T-helper 2 cell treated with Interferon-gamma antibody and Interleukin-4, amounts not matched to agents 5 μg/mL and 100 μg/mL, for 36 hours (primary cell): ENCODE measurements around the gene COLEC11.

ENCODE experiments used
- DNase-seq: peaks from one replicate; pipeline ENCODE4 v3.0.0; 2021; ENCODE audit warnings: low spot score
- H3K27ac Mint-ChIP-seq: one replicate; pipeline ENCODE4 v1.8.0; 2021; ENCODE audit warnings: mild to moderate bottlenecking, mixed read lengths
- H3K27me3 Mint-ChIP-seq: one replicate; pipeline ENCODE4 v1.8.0; 2021; ENCODE audit warnings: low read depth, mixed read lengths
- H3K36me3 Mint-ChIP-seq: one replicate; pipeline ENCODE4 v1.8.0; 2021; ENCODE audit warnings: low read depth, mixed read lengths
- H3K4me1 Mint-ChIP-seq: one replicate; pipeline ENCODE4 v1.8.0; 2021; ENCODE audit warnings: low read depth, mixed read lengths
- H3K4me3 Mint-ChIP-seq: one replicate; pipeline ENCODE4 v1.8.0; 2022; ENCODE audit warnings: mild to moderate bottlenecking, moderate library complexity, mixed read lengths
- H3K9me3 Mint-ChIP-seq: one replicate; pipeline ENCODE4 v1.8.0; 2021; ENCODE audit warnings: mixed read lengths

Gene COLEC11

DNA sequence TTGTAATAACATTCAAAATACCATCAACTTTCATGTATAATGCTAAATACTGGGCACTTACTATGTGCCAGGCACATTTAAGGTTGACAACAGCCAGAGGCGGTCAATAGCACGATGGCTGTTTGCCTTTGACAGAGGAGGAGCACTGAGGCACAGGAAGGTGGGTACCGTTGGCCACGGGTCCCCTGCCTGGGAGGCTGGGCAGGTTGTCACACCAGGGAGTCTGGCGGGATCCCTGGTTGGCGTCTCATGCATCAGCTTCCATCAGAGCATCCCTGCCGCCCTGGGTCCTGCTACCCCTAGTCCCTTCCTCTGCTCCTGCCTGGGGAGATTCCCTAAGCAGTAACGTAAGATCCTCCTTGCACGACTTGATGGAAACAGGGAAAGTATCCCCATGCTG, 82.5 kb downstream of the COLEC11 start:
- H3K27ac Mint-ChIP-seq, result no peak overlapping the region
- no peaks in the 10 kb centered on the region for H3K27me3 Mint-ChIP-seq
- no peak overlapping the region for H3K4me3 Mint-ChIP-seq
- no peaks in the 10 kb centered on the region for H3K4me1 Mint-ChIP-seq
- H3K36me3 Mint-ChIP-seq, result no peaks in the 10 kb centered on the region
- no peak for DNase-seq
- no peaks in the 10 kb centered on the region for H3K9me3 Mint-ChIP-seq

DNA sequence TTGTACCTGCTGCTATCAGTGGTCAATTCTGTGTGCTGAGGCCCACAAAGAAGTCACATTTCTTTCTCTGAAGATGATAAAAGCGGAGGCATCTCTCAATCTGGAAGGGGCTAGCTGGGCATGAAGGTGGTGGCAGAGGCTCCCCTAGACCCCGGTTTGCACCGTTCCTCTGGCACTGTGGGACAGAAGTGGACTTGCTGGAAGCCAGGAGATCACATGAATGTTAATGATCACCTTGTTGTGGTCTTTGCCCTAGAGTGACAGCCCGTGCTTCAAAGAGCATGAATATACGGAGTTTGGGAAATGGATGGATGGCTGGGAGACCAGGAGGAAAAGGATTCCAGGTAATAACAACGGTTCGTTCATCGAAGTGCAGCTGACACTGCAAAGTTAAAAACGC, 83.3 kb downstream of the COLEC11 start:
- Mint-ChIP-seq H3K4me3 (no peak overlapping the region), H3K27me3 (no peaks in the 10 kb centered on the region), H3K27ac (no peak overlapping the region), H3K36me3 (no peaks in the 10 kb centered on the region), H3K4me1 (no peaks in the 10 kb centered on the region), H3K9me3 (no peaks in the 10 kb centered on the region)
- DNase-seq, result no peak

DNA sequence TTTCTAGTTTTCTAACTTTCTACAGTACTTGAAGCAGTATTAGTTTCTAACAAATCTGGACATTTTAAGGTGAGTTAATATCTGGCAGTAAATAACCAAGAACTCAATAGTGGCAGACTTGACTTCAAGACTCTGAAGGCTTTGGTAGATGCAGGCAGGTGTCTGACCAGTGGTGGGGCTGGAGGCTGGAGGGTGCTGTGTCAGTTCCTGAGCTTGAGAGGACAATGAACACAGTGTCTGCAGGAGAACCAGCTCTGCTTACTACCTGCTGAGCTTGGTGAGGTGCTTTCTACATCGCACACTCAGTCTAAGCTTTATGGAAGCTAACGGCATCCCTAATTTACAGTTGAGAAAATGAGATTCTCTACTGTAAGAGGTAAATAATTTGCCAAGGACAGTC, 84.3 kb downstream of the COLEC11 start:
- no peaks in the 10 kb centered on the region for H3K36me3 Mint-ChIP-seq
- no peaks in the 10 kb centered on the region for H3K27me3 Mint-ChIP-seq
- no peaks in the 10 kb centered on the region for H3K4me1 Mint-ChIP-seq
- H3K27ac Mint-ChIP-seq, result no peak overlapping the region
- H3K4me3 Mint-ChIP-seq, result no peak overlapping the region
- DNase-seq, result no peak
- H3K9me3 Mint-ChIP-seq, result no peaks in the 10 kb centered on the region

DNA sequence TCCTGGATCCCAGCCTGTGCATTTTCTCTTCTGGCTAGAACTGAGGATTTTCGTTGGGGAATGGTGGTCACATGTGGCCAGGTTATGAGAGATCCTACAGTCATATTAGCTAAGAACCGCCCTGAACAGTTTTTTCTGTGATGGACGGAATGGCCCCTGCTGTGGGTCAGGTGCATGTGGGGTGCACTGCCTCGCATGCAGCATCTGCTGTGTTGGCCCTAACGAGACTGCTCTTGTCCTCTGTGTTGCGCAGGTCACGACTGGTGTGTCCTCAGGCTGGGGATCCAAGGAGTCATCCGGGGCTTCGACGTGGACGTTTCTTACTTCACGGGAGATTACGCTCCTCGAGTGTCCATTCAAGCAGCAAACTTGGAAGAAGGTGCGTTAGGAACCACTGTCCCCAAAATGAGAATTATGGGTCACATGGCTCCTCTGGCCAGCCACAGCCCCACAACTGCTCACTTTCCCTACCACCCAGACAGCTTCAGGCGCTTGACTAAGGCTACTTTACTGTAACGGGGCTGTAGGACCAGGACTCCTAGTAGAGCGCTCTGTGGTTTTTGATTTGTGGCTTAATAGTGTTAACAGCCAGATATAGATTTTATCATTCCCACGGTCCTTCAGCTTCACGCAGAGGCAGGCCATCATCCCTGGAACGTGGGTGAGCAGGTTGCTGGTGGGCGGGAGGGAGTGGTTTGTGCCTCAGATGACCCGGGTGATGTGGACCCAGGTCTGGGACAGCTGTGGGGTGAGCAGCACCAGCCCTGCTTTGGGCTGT, 84.9 kb downstream of the COLEC11 start:
- H3K27me3 Mint-ChIP-seq, result no peaks in the 10 kb centered on the region

DNA sequence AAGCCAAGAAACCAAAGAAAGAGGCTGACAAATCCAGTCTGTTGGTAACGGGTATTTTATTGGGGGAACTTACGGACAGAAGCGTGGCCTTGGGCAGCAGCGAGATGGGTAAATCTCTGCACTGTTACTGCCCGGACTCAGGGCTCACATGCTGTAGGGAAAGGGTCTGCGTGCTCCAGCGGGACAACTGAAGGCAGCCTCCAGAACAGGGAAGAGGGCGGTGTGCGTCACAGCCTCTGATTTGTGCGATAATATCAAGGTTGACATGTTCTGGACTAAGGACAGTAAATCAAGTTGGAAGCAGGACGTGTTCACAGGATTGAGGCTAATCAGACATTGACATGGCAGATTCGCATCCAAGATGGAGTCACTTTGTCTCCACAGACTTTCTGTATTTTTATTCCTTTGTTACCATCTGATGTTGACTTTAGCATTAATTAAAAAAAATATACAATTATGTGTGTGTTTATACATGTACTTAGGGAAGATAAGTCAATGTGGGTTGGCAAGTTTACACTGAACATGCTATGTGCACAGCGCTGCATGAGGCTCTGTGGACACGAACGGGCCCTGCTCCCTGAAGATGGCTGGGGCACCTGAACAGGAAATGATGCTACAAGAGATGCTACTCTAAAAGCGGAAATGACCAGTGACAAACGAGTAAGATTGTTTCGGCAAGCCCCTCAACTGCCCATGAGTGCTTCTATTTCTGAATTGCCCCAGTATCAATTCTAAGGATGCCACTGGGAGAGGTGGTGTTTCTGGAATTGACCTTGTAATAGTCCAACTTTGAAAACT, 85.8 kb downstream of the COLEC11 start:
- Mint-ChIP-seq H3K27me3 (no peaks in the 10 kb centered on the region), H3K36me3 (no peaks in the 10 kb centered on the region), H3K4me1 (no peaks in the 10 kb centered on the region), H3K4me3 (no peak overlapping the region), H3K27ac (no peak overlapping the region), H3K9me3 (no peaks in the 10 kb centered on the region)
- DNase-seq, result no peak

More for the DNA sequence above, 84.9 kb downstream of the COLEC11 start:
- Mint-ChIP-seq H3K36me3 (no peaks in the 10 kb centered on the region), H3K27ac (no peak overlapping the region), H3K9me3 (no peaks in the 10 kb centered on the region), H3K4me1 (no peaks in the 10 kb centered on the region), H3K4me3 (no peak overlapping the region)
- no peak for DNase-seq

DNA sequence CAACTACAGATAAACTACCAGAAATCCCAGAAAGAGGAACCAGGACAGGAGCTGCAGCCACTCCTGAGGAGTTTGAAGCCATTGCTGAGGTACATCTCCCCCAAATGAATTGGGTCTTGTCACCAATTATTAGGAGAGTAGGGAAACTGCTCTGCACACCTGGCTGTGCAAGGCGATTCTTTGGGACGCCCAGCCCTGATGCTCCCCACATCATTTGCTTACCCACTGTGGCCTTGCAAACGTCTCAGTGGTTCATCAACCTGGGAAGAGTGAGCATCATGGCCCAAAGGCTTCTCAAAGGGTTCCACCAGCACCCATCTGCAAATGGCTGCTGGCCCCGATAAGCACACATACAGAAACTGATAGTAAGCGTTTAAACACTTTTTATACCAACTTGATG, 86.7 kb downstream of the COLEC11 start:
- H3K27me3 Mint-ChIP-seq, result no peaks in the 10 kb centered on the region
- no peaks in the 10 kb centered on the region for H3K4me1 Mint-ChIP-seq
- no peak overlapping the region for H3K27ac Mint-ChIP-seq
- no peak overlapping the region for H3K4me3 Mint-ChIP-seq
- no peaks in the 10 kb centered on the region for H3K9me3 Mint-ChIP-seq
- DNase-seq, result no peak
- no peaks in the 10 kb centered on the region for H3K36me3 Mint-ChIP-seq

DNA sequence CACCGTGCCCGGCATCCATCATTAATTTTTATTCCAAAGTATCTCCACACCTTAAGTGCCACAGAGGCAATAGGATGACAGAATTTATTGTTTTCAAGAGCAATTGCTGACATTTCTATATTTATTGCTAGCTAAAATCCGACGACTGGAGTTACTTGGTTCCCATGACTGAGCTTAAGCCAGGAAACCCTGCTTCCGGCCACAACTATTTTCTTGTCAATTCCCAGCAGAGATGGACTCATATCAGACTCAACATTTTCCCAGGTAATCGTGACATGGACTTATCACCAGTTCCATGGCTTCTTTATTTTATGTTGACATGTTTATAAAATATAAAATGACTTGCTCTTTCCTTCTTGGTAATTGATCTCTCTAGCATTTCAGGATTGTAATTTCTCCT, 87.9 kb downstream of the COLEC11 start:
- no peak overlapping the region for H3K27ac Mint-ChIP-seq
- H3K36me3 Mint-ChIP-seq, result no peaks in the 10 kb centered on the region

DNA sequence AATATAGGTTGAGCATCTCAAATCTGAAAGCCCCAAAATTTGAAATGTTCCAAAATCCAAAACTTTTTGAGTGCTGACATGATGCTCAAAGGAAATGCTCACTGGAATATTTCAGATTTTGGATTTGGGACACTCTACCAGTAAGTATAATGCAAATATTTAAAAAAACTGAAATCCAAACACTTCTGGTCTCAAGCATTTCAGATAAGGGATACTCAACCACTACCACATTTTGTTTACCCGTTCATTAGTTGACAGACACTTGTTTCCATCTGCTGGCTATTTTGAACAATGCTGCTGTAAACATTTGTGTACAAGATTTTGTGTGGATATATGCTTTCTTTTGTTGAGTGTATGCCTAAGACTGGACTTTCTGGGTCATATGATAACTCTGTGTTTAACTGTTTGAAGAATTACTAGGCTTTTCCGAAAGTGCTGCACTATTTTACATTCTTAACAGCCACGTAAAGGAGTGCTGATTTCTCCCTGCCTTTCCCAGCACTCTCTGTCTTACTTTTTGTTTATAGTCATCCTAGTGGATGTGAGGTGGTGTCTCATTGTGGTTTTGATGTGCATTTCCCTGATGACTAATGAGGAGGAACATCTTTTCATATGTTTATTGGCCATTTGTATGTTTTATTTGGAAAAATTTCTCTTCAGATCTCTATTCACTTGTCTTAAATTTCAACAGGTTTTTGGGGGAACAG, 89.0 kb downstream of the COLEC11 start:
- Mint-ChIP-seq H3K27ac (no peak overlapping the region), H3K27me3 (no peaks in the 10 kb centered on the region), H3K4me1 (no peaks in the 10 kb centered on the region), H3K9me3 (no peaks in the 10 kb centered on the region), H3K4me3 (no peak overlapping the region), H3K36me3 (no peaks in the 10 kb centered on the region)
- DNase-seq, result no peak

More for the DNA sequence above, 87.9 kb downstream of the COLEC11 start:
- Mint-ChIP-seq H3K4me1 (no peaks in the 10 kb centered on the region), H3K27me3 (no peaks in the 10 kb centered on the region), H3K4me3 (no peak overlapping the region), H3K9me3 (no peaks in the 10 kb centered on the region)
- no peak for DNase-seq

DNA sequence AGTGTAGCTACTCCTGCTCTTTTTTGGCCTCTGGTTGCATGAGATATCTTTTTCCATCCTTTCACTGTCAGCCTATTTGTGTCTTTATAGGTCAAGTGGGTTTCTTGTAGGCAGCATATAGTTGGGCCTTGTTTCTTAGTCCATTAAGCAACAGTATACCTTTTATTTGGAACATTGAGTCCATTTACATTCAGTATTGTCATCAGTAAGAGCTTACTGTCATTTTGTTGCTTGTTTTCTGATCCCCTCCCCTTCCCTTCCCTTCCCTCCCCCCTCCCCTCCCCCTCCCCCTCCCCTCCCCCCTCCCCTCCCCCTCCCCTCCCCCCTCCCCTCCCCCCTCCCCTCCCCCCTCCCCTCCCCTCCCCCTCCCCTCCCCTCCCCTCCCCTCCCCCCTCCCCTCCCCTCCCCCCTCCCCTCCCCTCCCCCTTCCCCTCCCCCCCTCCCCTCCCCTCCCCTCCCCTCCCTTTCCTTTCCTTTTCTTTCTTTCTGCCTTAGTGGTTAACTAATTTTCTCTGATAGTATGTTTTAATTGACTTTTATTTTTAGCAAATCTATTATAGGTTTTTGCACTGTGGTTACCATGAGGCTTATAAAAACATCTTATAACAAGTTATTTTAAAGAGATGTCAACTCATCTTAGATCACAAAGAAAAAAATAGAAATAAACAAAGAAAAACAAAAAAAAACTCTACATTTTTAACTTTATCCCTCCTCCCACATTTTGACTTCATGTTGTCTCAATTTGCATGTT, 95.3 kb downstream of the COLEC11 start:
- Mint-ChIP-seq H3K36me3 (no peaks in the 10 kb centered on the region), H3K9me3 (no peaks in the 10 kb centered on the region), H3K27ac (no peak overlapping the region), H3K4me3 (no peak overlapping the region), H3K4me1 (no peaks in the 10 kb centered on the region), H3K27me3 (peaks cover 6% of the 10 kb centered on the region)
- DNase-seq, result no peak

DNA sequence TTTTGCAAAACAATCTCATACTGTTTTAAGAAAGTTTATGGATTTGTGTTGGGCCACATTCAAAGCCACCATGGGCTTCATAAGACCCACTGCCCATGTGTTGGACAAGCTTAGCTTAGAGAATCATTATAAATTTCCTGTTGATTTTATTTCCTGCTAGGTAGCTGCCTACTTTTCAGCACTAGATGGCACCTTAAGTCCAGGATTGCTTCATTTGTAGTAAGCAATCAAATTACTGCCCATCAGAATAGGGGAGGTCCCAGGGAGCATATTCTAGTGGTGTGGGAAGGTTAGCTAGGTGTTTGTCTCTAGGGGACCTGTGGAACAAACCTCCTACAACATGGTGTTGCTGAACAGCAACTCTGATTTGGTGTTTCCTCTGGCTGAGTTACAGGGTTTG, 97.5 kb downstream of the COLEC11 start:
- H3K9me3 Mint-ChIP-seq, result no peaks in the 10 kb centered on the region
- H3K4me3 Mint-ChIP-seq, result no peak overlapping the region
- no peaks in the 10 kb centered on the region for H3K4me1 Mint-ChIP-seq
- H3K36me3 Mint-ChIP-seq, result no peaks in the 10 kb centered on the region
- no peak for DNase-seq
- peaks cover 9% of the 10 kb centered on the region for H3K27me3 Mint-ChIP-seq
- H3K27ac Mint-ChIP-seq, result no peak overlapping the region
